Stimulated activated naive CD8-positive, alpha-beta T cell treated with anti-CD3 and anti-CD28 coated beads, Interleukin-15, Interleukin-2, amounts not matched to agents 100 U/mL and 50 U/mL, for 24 hours (primary cell): Measurements from ENCODE around the gene GRID2.
"Not testable (repeated sequence)": the region's sequence is repeated elsewhere in the genome, so short reads cannot be mapped to it uniquely, and the experiment has no call there.

ENCODE experiments used
- ATAC-seq: fragments of 150-1000 bp; cut with Tn5 transposase; one replicate; pipeline ENCODE4 v1.10.0; 2021
- DNase-seq: peaks from one replicate; pipeline ENCODE4 v3.0.0; 2021

Gene GRID2

GRCh38 chr4:93529692-93530372 is 1226.1 kb downstream of the GRID2 start:
- no peak for ATAC-seq
- no peak for DNase-seq

DNA sequence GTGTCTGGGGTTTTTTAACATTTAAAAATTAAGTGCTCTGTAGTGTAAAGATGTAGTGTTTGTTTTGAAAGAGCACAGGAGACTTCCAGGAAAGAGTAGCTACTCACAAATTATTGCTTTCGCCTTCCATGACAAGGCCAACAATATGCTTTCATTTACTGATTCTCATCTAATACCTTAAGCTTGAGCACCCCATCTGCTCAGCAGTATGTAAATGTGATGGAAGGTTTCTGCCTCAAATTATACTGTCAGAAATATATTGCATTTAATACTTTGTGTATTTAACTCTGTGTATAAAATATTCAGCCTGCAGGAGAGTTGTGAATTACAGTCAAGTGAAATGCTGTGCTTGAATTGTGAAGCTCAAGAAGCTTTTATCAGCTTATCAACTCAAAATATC is 1228.5 kb downstream of the GRID2 start:
- ATAC-seq = no peak

DNA sequence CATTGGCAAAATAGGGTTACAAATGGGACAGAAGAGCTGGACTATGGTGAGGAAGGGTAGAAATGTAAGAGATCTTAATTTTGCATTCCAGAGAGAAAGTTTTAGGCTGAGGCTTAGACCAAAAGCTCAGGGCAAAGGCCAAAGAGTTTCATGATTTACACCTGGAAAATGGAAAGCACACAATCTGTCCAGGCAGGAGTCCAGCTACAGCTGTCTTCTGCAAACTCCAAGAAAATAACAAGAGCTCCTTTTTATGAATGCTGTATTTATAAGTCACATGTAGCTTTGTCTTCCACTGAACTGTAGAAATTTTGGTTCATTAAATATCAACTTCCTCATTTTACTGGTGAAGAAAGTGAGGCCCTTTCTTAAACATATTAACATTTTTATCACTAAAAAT is 1236.8 kb downstream of the GRID2 start:
- no peak for DNase-seq
- ATAC-seq = no peak

More for the DNA sequence above, 1228.5 kb downstream of the GRID2 start:
- DNase-seq = no peak

DNA sequence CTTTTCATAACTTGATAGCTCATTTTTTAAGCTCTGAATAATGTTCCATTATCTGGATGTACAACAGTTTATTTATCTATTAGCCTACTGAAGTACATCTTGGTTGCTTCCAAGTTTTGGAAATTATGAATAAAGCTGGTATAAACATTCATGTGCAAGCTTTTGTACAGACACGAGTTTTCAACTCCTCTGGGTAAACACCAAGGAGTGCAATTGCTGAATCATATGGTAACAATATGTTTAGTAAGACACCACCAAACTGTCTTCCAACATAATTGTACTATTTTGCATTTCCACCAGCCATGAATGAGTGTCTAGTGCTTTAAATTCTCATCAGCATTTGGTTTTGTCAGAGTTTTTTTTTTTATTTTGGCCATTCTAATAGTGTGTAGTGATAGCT is 1258.1 kb downstream of the GRID2 start:
- DNase-seq = no peak
- ATAC-seq = no peak

DNA sequence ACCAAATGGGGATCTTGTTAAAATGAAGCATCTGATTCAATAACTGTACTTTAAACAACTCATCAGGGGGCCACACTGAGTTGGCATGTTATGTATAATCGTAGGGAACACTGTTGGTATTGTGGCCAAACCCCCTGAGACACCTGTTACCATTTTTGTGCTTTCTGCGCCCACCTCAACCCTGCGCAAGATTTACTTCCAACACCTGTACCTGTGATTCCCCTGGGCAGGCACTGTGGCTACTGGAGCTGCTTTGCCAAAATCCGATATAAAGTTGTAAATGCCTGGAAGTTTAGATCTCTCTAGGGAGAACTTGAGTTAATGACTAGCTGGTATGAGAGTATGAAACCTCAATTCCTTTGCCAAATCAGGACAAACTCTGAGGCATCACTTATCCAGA is 1265.0 kb downstream of the GRID2 start:
- DNase-seq (no peak), ATAC-seq (no peak)

GRCh38 chr4:93573285-93573684 is 1269.5 kb downstream of the GRID2 start:
- ATAC-seq (no peak), DNase-seq (no peak)

DNA sequence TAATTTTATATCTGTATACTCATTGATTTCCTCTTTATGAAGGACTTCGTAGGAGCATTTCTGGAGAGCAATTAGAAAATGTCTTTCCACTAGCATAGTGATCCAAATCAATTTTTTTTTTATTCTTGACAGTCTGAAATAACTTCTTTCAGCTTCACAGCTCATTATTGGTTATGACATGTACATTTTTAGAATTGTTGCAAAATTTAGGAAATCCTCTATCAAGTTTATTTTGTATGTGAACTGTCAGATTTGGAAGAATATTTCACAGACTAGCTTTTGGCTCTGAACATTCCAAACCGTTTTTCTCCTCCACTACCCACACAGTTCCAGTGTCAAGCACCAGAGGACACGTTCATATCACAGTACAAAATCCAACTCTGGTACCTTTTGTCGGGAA is 1275.2 kb downstream of the GRID2 start:
- DNase-seq = no peak

DNA sequence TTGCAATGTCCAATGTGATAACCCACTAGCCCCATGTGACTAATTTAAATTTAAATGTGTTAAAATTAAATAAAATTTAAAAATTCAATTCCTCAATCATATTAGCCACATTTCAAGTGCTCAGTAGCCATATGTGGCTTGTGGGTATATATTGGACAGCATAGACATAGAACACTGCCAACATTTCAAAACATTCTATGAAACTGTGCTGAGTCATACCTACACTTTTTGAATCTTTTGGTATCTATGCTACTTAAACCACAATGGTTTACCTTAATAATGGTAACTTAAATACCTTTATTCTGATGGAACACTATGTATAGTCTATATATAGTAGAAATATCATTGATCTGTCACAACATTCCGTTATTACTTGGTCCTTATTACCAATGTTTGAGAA is 1301.4 kb downstream of the GRID2 start:
- ATAC-seq = no peak
- DNase-seq = no peak

More for the DNA sequence above, 1275.2 kb downstream of the GRID2 start:
- no peak for ATAC-seq

- DNase-seq (no peak), ATAC-seq (no peak)
These were observed 1313.8 kb downstream of the GRID2 start for GRCh38 chr4:93617606-93618005.

- DNase-seq (no peak), ATAC-seq (no peak)
These were observed 1330.0 kb downstream of the GRID2 start for GRCh38 chr4:93633721-93634120.

DNA sequence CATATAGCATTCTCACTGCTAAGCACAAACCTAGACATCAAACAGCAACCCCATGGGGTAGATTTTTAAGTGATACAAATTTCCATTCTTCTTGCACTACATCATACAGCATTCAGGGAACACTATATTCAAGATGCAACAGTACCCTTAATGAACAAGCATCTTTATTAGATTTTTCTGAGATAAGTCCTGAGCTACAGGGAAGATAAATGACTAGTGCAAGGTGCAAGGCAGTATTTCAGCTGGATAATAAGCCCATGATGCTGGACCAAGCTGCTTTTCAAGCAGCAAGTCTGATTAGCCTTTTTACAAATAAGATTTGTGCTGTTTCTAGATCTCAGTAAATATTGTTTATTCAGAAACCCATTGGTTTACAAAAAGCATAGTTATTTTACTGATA is 1332.2 kb downstream of the GRID2 start:
- ATAC-seq = no peak
- DNase-seq = no peak

- no peak for ATAC-seq
- no peak for DNase-seq
These were observed 1341.4 kb downstream of the GRID2 start for GRCh38 chr4:93645120-93645519.

GRCh38 chr4:93646233-93646930 is 1342.6 kb downstream of the GRID2 start:
- ATAC-seq (no peak), DNase-seq (no peak)

DNA sequence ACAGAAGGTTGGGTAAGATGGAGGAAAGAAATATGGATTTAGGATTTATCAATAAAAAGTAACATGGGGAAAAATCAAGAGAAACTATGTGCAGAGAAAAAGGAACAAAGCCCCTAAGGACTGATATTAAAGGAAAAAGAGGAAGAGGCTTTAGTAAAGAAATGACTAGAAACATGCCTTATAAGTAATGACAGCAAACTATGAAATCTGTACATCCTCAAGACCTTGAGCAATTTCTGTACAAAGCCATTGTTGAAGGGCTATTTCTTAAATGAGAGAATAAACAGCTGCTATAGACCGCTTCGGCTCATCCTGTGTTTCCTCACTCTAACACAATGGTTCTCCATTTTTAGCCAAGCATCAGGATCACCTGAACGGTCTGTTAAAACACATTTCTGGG is 1344.5 kb downstream of the GRID2 start:
- DNase-seq = no peak
- ATAC-seq = no peak

DNA sequence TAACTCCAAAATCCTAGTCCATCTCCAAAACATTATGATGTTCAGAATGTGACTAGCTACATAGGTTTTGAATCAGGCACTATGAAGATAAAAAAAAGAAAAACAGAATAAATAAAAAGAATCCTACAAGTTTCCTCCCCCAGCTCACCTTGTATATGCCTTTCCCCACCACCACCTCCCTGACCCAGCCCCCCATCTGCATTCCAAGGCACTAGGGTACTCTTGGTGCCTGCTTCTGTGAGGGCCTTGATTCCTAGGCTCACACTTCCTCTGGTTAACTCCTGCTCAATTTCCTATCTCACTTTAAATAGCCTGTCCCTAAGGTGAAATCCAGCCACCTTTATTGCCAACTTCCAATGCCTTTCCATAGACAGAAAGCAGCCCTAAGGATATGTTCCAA is 1346.1 kb downstream of the GRID2 start:
- DNase-seq (no peak), ATAC-seq (no peak)

DNA sequence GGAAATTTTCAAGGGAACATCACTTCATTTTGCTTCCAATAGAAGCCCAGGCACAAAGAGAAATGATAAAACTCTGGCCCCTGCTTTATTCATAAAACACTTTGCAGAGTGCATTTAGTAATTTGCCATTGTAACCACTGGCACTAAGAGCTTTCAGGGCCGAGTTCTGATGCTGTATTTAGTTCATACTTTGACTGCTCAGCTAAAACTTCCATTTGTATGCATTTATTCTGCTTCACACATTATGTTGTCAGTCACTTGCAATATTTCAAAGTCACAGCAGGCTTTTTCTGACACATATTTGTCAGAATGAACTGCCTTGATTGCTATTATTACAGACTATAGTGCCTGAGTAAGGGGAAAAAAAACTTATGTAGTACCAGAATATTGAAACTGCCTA is 1350.4 kb downstream of the GRID2 start:
- no peak for ATAC-seq

DNA sequence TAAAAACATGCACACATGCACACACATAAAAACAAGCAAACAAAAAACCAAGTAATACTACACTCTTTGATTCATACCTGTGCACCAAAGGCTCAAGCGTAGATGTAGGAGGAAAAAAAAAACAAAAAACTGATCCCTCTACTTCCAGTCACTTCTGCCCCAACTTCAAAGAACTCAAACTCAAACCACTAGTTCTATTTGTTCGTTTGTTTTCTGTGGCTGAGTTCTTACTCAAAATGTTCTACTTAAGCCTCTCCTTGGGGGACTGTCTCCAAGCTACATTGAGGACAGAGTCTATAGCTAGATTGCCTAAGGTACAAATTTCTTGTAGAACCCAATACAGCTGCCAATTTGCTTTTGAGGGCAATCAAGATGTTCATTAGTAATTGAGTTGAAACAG is 1353.8 kb downstream of the GRID2 start:
- no peak for ATAC-seq
- no peak for DNase-seq

More for the DNA sequence above, 1350.4 kb downstream of the GRID2 start:
- DNase-seq = no peak

DNA sequence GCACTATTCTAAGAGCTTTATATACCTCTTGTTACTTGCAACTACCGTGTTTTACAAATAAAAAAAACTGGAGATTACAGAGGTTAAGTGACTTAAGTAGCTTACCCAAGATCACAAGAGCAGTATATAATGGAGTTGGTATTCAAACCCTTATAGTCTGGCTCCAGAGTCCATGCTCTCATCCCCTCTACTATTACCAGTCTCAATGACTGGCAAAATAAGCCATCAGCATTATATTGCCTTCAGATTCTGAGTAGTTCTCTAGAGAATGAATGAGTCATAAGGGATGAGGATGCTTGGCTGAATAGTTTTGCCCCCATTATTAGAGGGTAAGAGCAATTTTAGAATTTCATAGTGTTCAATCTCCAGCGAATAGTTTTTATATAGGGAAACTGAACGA is 1354.7 kb downstream of the GRID2 start:
- DNase-seq (no peak), ATAC-seq (no peak)

DNA sequence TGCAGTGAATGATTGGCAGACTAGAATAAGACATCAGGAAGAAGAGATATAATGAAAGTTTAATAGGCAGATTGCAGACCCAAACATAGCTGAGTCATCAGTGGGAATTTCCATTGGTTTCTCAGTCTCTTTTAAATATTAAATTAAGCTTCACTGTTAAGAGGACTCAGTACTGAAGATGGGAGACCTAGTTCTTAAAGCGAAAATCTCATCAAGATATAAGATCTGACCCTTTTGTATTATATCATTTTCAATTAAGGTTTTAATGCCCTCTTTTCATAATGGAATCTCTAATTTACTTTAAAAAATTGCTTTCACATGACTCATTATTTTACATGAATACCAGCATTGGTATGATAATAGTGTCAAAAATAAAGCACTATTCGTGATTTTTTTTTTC is 1355.9 kb downstream of the GRID2 start:
- ATAC-seq (no peak), DNase-seq (no peak)

GRCh38 chr4:93660036-93660435 is 1356.3 kb downstream of the GRID2 start:
- no peak for ATAC-seq
- DNase-seq = no peak

- ATAC-seq = no peak
- no peak for DNase-seq
These were observed 1366.7 kb downstream of the GRID2 start for GRCh38 chr4:93670434-93670833.

DNA sequence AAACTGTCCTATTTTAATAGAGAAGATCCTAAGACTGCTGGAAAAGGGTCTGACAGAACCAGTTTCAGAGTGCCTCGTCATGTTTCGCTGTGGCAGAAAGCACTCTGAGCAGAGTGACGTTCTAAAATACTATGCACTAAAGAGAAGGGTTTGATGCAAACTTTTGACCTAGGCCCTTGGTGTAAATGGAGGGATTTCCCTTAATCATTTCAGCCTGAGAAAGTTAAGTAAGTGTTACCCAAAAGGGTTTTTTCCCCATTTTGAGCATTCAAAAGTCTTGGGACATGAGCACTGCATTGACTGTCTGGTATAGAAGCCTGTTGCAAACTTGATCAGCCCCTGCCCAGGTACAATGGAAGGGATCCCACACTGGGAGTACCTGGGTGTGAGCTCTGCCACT is 1367.3 kb downstream of the GRID2 start:
- no peak for DNase-seq
- no peak for ATAC-seq

DNA sequence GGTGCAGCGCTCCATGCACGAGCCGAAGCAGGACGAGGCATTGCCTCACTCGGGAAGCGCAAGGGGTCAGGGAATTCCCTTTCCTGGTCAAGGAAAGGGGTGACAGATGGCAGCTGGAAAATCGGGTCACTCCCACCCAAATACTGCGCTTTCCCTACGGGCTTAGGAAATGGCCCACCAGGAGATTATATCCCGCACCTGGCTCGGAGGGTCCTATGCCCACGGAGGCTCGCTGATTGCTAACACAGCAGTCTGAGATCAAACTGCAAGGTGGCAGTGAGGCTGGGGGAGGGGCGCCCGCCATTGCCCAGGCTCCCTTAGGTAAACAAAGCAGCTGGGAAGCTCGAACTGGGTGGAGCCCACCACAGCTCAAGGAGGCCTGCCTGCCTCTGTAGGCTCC is 1373.2 kb downstream of the GRID2 start:
- DNase-seq, ATAC-seq: not testable (repeated sequence)

GRCh38 chr4:93684571-93684970 is 1380.8 kb downstream of the GRID2 start:
- ATAC-seq = no peak

More at GRCh38 chr4:93684571-93684970, 1380.8 kb downstream of the GRID2 start:
- no peak for DNase-seq
